B cell (primary cell): ENCODE results near the gene SNRPN. TPM values are rescaled to one million over a fixed set of nuclear protein-coding genes. Genes with fewer than 3 reads are reported as not detected.

ENCODE experiments used
- ATAC-seq: fragments of 200-7000 bp; cut with Tn5 transposase; one replicate; pipeline ENCODE4 v1.10.0; 2021; ENCODE audit warnings: low read depth, mild to moderate bottlenecking, moderate number of reproducible peaks, moderate library complexity
- CTCF ChIA-PET: fragments of 350-600 bp; sonication (Branson Sonifier 250); formaldehyde crosslinking; loops from one replicate; lab custom pipeline; 2021; ENCODE audit warnings: antibody characterized with exemption, inconsistent platforms; lab: Charles Lee
- POLR2A ChIA-PET: fragments of 350-600 bp; sonication (Branson Sonifier 250); formaldehyde crosslinking; loops from one replicate; lab custom pipeline; 2021; ENCODE audit warnings: antibody characterized with exemption; lab: Charles Lee
- DNase-seq: peaks from one replicate; pipeline ENCODE4 v3.0.0; 2013
- H2AFZ ChIP-seq: 2 replicates; pipeline ENCODE4 v1.6.1; 2012; ENCODE audit warnings: mild to moderate bottlenecking, low read depth, low read length; ENCODE audit not compliant: insufficient read depth, poor library complexity, severe bottlenecking
- H3K27ac ChIP-seq, 2 donors: 1 replicate in 1 of 2; 2 replicates in 1 of 2; pipeline ENCODE4 v1.5.1; 2012 to 2013; ENCODE audit warnings: low read length in 2 of 2, mild to moderate bottlenecking in 2 of 2, moderate library complexity in 1 of 2
- H3K27me3 ChIP-seq, 4 experiments: fragments of 200-600 bp in 1 of 4; sonication (generic) in 1 of 4; replicated peaks in 1 of 4; 1 replicate in 2 of 4; 2 replicates in 2 of 4; pipeline versions ENCODE4 v1.6.1 to v1.7.0; 2013 to 2016; ENCODE audit warnings: low read length in 3 of 4, mild to moderate bottlenecking in 2 of 4, mixed read lengths in 1 of 4, moderate library complexity in 1 of 4; ENCODE audit not compliant: insufficient read depth in 4 of 4, control insufficient read depth in 3 of 4; ENCODE audit errors: control extremely low read depth in 1 of 4
- H3K36me3 ChIP-seq, 2 experiments: replicated peaks in 1 of 2; 1 replicate in 1 of 2; 2 replicates in 1 of 2; pipeline versions ENCODE4 v1.6.1 to v1.7.1; 2013; ENCODE audit warnings: low read length in 1 of 2; ENCODE audit not compliant: insufficient read depth in 2 of 2, control insufficient read depth in 1 of 2; ENCODE audit errors: control extremely low read depth in 1 of 2, extremely low read depth in 1 of 2
- H3K4me1 ChIP-seq, 2 donors: fragments of 200-600 bp in 1 of 2; sonication (generic) in 1 of 2; 1 replicate in 1 of 2; 2 replicates in 1 of 2; pipeline versions ENCODE4 v1.5.1 to v1.6.1; 2013 to 2017; ENCODE audit warnings: low read length in 2 of 2; ENCODE audit not compliant: control insufficient read depth in 2 of 2, insufficient read depth in 2 of 2
- H3K4me2 ChIP-seq: replicated peaks from 2 replicates; pipeline ENCODE3; 2012; ENCODE audit warnings: mild to moderate bottlenecking, low read depth, low read length; ENCODE audit not compliant: poor library complexity, severe bottlenecking
- H3K4me3 ChIP-seq, 5 experiments: fragments of 200-600 bp in 1 of 5; sonication (generic) in 1 of 5; 1 replicate in 3 of 5; 2 replicates in 2 of 5; pipeline versions ENCODE4 v1.5.1 to v1.7.0; 2011 to 2016; ENCODE audit warnings: low read length in 4 of 5, mild to moderate bottlenecking in 4 of 5, low read depth in 2 of 5, control low read depth in 1 of 5, moderate library complexity in 1 of 5; ENCODE audit not compliant: insufficient read depth in 1 of 5; ENCODE audit errors: control extremely low read depth in 1 of 5, extremely low read depth in 1 of 5
- H3K79me2 ChIP-seq: fragments of 200-600 bp; sonication (generic); one replicate; pipeline ENCODE4 v1.6.0; 2016; ENCODE audit warnings: low read length; ENCODE audit not compliant: control insufficient read depth, insufficient read depth
- H3K9ac ChIP-seq: fragments of 200-600 bp; sonication (generic); 2 replicates; pipeline ENCODE4 v1.6.1; 2017; ENCODE audit warnings: mild to moderate bottlenecking, low read length, moderate library complexity
- H3K9me3 ChIP-seq, 3 donors: one replicate each; pipeline versions ENCODE4 v1.6.1 to v1.7.1; 2013; ENCODE audit warnings: low read length in 2 of 3; ENCODE audit not compliant: control insufficient read depth in 2 of 3, insufficient read depth in 1 of 3; ENCODE audit errors: control extremely low read depth in 1 of 3
- H4K20me1 ChIP-seq: 2 replicates; pipeline ENCODE4 v1.6.0; 2012; ENCODE audit warnings: mild to moderate bottlenecking, low read length; ENCODE audit not compliant: insufficient read depth, control insufficient read depth, poor library complexity, severe bottlenecking
- H3K27ac Mint-ChIP-seq: one replicate; pipeline ENCODE4 v1.8.0; 2021; ENCODE audit warnings: mixed read lengths
- H3K27me3 Mint-ChIP-seq: one replicate; pipeline ENCODE4 v1.8.0; 2021; ENCODE audit warnings: mixed read lengths
- H3K4me1 Mint-ChIP-seq: one replicate; pipeline ENCODE4 v1.8.0; 2021; ENCODE audit warnings: mixed read lengths
- H3K4me3 Mint-ChIP-seq: one replicate; pipeline ENCODE4 v1.8.0; 2021; ENCODE audit warnings: mixed read lengths
- H3K9me3 Mint-ChIP-seq: one replicate; pipeline ENCODE4 v1.8.0; 2022; ENCODE audit warnings: mixed read lengths; ENCODE audit not compliant: insufficient read depth
- CTCF ChIP-seq: fragments of 200-600 bp; IDR thresholded peaks from one replicate; pipeline ENCODE4 v1.8.0; 2022; ENCODE audit warnings: antibody characterized with exemption, mild to moderate bottlenecking
- EZH2 ChIP-seq: IDR thresholded peaks from 2 replicates; pipeline ENCODE4 v1.6.1; 2012; ENCODE audit warnings: borderline replicate concordance, low read depth, mild to moderate bottlenecking, moderate library complexity, low read length; ENCODE audit not compliant: insufficient read depth, poor library complexity, severe bottlenecking
- WGBS: methylation state at CpG from one replicate; pipeline ENCODE4 v1.1.5; 2013; ENCODE audit warnings: missing lambda C conversion rate; ENCODE audit not compliant: insufficient coverage; 5-methylcytosine and 5-hydroxymethylcytosine counted together
- intact Hi-C: fragments of 100-400 bp; cut with micrococcal nuclease; formaldehyde crosslinking; loops from one replicate; pipeline ENCODE4 v1.10.0; 2022
- polyA plus RNA-seq: library from polyadenylated mRNA; depleted of rRNA; stranded (reverse); fragments of >200 nt; gene quantifications from 2 replicates; pipeline ENCODE4 v1.2.3, GENCODE V29; 2012
- total RNA-seq, 2 donors: library from RNA; stranded (reverse); fragments of 120-200 nt in 1 of 2; gene quantifications; 1 replicate in 1 of 2; 2 replicates in 1 of 2; pipeline versions ENCODE4 v1.2.3 to v1.2.4, GENCODE V29; 2013 to 2022

SNRPN gene
- total and polyA plus RNA-seq, 2 donors (not counting 1 experiment from before 2014, with no cell fraction given), result 83.6 to 119 TPM

- ChIA-PET CTCF (no interaction called here), POLR2A (no interaction called here)
- Histone ChIP-seq H3K79me2 (no peaks in the 10 kb centered on the region), H3K4me2 (no peak overlapping the region), H2AFZ (no peak overlapping the region), H3K27me3 (no peaks in the 10 kb centered on the region), H3K27ac (no peak overlapping the region), H3K4me3 (no peak overlapping the region), H3K9ac (no peak overlapping the region), H4K20me1 (no peaks in the 10 kb centered on the region), H3K36me3 (peaks cover 2 to 43% of the 10 kb centered on the region in 2 experiments), H3K4me1 (no peaks in the 10 kb centered on the region), H3K9me3 (peaks cover 5 to 32% (median 11%) of the 10 kb centered on the region in 3 donors)
- Mint-ChIP-seq H3K4me3 (no peak overlapping the region), H3K27me3 (no peaks in the 10 kb centered on the region), H3K27ac (no peak overlapping the region), H3K4me1 (no peaks in the 10 kb centered on the region), H3K9me3 (peaks cover 7% of the 10 kb centered on the region)
- intact Hi-C loops, result no loop called here
- ATAC-seq, result no peak
- TF ChIP-seq CTCF, result no peak
- no peak for TF ChIP-seq EZH2
- DNase-seq, result no peak
- WGBS, result 95% methylated on average over 3 of the region's 3 CpGs
Measured at GRCh38 chr15:24976932-24977331, 22.1 kb downstream of the SNRPN start.

- H3K27ac ChIP-seq, result no peak overlapping the region
- intact Hi-C loops, result no loop called here
- ATAC-seq (no peak), DNase-seq (no peak)
- H3K27me3 Mint-ChIP-seq, result no peaks in the 10 kb centered on the region
- no peak overlapping the region for H3K9ac ChIP-seq
- H3K27me3 ChIP-seq, result no peaks in the 10 kb centered on the region
- no peak overlapping the region for H3K4me2 ChIP-seq
- CTCF ChIA-PET, result no interaction called here
- no peak for TF ChIP-seq EZH2
- TF ChIP-seq CTCF, result no peak
- H3K4me3 Mint-ChIP-seq, result no peak overlapping the region
- no peaks in the 10 kb centered on the region for H3K4me1 ChIP-seq
- H3K4me3 ChIP-seq, result no peak overlapping the region
- H3K79me2 ChIP-seq, result peaks cover 2% of the 10 kb centered on the region
- peaks cover 2 to 50% of the 10 kb centered on the region in 2 experiments for H3K36me3 ChIP-seq
- H3K4me1 Mint-ChIP-seq, result no peaks in the 10 kb centered on the region
- H4K20me1 ChIP-seq, result no peaks in the 10 kb centered on the region
- WGBS, result 97% methylated on average over 7 of the region's 9 CpGs
- peaks cover 7% of the 10 kb centered on the region for H3K9me3 Mint-ChIP-seq
- peaks cover 5 to 30% (median 12%) of the 10 kb centered on the region in 3 donors for H3K9me3 ChIP-seq
- POLR2A ChIA-PET, result no interaction called here
- no peak overlapping the region for H2AFZ ChIP-seq
- no peak overlapping the region for H3K27ac Mint-ChIP-seq
Measured at GRCh38 chr15:24977686-24978085, 22.9 kb downstream of the SNRPN start.
